Myocyte (in vitro differentiated cells): ENCODE measurements around the gene LINGO1. TPM values are rescaled to one million over a fixed set of nuclear protein-coding genes. Genes with fewer than 3 reads are reported as not detected.

Source experiments
- DNase-seq: peaks from one replicate; pipeline ENCODE4 v3.0.0-alpha.2; 2012; ENCODE audit warnings: low read depth
- polyA plus RNA-seq: library from polyadenylated mRNA; unstranded; fragments of >200 nt; gene quantifications from one replicate; pipeline ENCODE4 v1.2.1, GENCODE V29; 2012; ENCODE audit warnings: missing spikeins
- total RNA-seq: library from RNA; depleted of rRNA; stranded (reverse); fragments of >200 nt; gene quantifications from 2 replicates; pipeline ENCODE4 v1.2.3, GENCODE V29; 2014

Gene LINGO1, protein sequence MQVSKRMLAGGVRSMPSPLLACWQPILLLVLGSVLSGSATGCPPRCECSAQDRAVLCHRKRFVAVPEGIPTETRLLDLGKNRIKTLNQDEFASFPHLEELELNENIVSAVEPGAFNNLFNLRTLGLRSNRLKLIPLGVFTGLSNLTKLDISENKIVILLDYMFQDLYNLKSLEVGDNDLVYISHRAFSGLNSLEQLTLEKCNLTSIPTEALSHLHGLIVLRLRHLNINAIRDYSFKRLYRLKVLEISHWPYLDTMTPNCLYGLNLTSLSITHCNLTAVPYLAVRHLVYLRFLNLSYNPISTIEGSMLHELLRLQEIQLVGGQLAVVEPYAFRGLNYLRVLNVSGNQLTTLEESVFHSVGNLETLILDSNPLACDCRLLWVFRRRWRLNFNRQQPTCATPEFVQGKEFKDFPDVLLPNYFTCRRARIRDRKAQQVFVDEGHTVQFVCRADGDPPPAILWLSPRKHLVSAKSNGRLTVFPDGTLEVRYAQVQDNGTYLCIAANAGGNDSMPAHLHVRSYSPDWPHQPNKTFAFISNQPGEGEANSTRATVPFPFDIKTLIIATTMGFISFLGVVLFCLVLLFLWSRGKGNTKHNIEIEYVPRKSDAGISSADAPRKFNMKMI
- total RNA-seq, result not detected in 2 replicates
- 0.10 TPM for polyA plus RNA-seq

DNA sequence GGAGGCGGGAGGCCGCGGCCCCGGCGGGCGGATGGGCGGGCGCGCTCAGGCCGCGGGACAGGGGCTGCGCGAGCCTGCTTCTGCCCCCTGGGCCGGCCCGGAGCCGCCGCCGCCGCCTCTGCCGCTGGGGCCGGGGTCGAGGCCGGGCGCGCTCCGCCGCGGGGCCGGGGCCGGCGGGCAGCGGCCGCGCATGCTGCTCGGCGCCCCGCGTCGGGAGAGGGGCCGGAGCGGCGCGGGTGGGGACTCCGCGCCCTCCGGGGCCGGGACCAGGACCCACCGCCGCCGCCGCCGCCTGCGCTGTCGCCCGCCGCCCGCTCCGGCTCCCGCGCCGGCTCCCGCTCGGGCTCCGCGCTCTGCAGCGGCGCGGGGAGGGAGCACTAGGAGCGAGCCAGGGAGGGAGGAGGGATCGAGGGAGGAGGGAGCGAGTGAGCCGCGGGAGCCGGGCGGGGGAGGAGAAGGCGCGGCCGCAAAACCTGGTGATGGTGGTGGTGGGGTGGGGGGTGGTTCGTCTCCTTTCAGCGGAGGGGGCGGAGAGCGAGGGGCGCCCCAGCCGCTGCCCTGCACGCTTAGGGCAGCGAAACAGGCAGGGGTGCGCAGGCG is at the start of gene LINGO1:
TSS of gene LINGO1 (minus strand) at position 379 of the 600 bp plus-strand sequence. CDS start 597 bp downstream, outside the sequence.
- no peak for DNase-seq

DNA sequence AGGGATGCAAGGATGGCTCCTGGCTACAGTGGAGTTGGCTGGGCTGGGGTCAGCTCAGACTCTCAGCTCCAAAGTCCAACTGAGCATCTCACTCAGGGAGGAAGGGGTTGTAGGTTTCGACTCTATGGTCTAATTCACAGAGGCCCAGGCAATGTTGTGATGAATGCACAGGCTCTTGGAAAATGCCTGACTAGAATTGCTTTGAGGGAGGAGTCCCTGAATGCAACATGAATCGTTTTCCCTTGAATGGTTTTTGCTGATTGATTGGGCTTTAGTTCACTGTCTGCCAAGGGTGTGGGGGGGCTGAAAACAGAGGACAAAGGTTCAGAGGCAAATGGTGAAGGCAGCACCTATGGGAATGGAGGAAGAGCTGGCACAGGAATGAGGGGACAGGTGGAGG is 48.6 kb upstream of the LINGO1 start:
- DNase-seq, result no peak

GRCh38 chr15:77676569-77677375 is 44.1 kb upstream of the LINGO1 start:
- no peak for DNase-seq

DNA sequence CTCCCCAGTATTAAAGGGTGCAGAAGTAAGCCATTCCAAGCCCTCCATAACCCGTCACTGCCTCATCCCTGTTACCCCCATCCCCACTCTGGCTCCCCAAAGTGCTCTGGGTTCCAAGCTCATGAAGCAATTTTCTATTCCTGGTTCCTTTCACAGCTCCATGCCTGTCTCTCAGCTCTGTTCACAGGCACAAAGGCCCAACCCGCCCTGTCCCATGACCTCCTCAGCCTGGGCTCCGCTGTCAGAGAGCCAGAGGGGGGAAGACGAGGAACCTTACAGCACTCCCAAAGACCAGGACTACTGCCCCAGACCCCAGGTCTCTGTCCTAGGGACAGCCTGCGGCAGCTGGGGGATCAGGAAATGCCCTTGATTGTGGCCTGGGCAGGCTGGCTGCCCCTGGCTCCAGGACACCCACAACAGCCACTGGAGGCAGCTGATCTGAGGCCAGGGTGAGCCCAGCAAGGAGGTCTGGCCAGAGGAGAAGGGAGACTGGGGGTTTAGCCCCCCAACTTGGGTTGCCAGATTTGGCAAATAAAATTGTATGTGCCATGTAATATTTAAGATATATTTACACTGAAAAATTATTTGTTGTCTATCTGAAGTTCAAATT is 43.2 kb upstream of the LINGO1 start:
- DNase-seq, result peak; percentile 1

DNA sequence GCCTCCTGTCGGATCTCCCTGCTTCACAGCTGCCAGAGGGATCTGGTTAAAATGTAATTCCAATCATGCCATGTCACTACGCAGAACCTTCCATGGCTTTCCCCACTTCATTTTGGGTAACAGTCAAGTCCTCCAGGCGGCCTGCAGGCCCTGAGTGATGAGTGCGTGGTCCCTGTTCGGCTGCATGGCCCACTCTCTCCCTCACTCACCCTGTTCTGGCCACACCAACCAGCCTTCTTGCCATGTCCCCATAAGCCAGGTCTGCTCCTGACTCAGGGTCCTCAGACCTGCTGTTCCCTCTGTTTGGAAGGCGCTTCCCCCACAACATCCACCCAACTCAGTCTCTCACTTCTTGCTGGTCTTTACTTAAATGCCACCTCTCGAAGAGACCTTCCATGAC is 41.6 kb upstream of the LINGO1 start:
- DNase-seq, result peak; percentile 7

GRCh38 chr15:77673866-77674265 is 41.2 kb upstream of the LINGO1 start:
- no peak for DNase-seq

DNA sequence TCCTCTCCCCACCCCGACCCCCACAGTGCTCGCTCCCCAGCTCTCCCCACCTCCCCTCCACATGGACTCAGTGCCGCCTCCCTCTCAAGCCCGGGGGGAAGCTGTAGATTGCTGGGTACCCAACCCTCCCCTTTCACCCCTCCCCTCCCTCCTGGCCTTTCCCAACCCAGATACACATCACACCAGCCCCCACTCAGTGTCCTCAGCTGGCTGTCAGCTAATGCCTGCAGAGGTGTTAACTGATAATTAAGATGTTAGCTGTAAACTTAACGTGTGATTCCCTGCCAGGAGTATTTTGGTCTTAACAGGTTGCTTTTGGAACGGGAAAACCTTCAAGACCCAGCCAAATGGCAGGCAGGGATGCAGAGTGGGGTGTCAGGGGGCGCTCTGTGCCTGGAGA is 39.4 kb upstream of the LINGO1 start:
- no peak for DNase-seq

GRCh38 chr15:77671362-77672056 is 38.8 kb upstream of the LINGO1 start:
- peak; percentile 19 for DNase-seq

DNA sequence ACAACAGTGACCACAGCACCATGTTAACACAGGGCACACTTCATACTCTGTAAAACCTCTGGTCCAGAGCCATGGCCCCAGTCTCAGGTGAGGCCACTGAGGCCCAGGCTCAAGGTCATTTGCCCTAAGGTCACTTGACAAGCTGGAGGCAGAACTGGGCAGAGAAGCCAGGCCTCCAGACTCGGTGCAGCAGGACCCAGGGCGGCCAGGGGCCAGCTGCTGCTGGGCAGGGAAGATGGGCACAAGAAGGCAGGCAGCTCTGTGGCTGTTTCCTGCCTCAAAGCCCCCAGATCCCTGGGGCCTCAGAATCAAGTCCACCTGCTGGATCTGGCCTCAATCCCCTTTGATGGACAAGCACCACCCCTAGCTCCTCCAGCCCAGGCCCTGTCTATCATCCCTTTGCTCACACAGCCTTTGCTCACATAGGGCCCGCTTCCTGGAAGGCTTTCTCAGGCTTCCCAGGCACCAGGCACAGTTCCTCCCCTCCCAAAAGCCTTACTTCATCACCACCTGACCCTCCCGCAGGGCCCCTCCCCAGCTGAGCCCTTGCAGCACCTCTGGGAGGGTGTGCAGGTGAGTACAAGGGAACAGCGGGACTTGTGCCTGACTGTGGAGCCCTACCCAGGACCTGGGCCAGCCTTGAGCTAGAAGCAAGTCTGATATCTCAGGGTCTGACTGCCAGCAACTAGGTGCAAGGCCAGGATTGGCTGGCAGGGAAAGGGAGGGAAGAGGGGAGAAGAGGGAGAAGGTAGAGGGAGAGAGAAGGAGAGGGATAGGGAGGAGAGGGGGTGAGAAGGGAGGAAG is 38.0 kb upstream of the LINGO1 start:
- DNase-seq, result peak; percentile 7

DNA sequence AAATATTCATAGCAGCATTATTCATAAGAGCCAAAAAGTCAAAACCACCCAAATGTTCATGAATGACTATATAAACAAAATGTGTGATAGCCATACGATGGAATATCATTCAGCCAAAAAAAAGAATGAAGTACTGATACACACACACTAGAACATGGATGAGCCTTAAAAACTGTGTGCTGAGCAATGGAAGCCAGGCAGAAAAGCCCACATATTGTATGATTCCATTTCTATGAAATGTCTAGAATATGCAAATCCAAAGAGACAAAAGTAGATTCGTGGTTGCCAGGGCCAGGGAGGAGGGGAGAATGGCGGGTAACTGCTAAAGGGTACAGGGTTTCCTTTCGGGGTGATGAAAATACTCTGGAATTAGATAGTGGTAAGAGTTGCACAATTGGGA is 37.2 kb upstream of the LINGO1 start:
- no peak for DNase-seq

DNA sequence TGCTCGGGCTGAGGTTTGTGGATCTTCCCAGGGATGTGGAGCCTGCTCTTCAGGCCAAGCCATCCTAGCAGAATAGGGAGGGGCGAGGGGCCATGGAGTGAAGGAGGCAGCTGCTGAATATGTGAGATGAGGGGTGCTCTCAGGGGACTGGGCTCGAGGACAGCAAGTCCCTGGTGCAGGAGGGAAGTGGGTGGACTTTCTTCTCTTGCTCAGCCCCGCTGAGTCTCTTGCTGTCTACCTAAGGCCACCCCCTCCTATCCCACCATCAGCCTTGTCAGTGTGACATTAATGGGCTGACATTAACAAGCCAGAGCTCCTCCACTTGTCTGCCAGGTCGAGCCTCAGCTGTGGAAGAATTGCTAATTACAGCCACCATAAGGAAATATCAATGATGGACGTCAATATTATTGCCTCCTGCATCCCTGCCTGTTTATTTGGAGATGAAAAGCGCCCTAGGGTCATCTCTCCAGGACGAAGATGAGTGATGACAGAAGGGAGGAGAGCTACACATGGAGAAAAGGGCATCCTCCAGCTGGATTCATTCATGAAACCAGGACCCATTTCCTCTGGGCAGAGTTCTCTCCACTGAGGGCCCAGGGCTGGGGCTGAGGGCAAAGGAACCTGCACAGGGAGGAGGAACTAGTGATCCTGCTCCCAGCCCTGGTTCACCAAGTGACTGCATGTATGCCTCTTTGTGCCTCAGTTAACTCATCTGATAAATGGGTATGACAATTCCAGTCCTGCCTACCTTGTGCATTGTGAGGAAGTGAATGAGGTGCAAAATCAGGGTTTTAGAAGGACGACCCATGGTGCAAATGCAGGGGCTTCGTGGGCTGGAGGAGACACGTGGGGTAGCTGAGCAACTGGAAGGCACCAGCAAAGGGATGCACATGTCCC is 34.9 kb upstream of the LINGO1 start:
- DNase-seq, result no peak

- no peak for DNase-seq
These were observed 33.6 kb upstream of the LINGO1 start for GRCh38 chr15:77666296-77666660.

DNA sequence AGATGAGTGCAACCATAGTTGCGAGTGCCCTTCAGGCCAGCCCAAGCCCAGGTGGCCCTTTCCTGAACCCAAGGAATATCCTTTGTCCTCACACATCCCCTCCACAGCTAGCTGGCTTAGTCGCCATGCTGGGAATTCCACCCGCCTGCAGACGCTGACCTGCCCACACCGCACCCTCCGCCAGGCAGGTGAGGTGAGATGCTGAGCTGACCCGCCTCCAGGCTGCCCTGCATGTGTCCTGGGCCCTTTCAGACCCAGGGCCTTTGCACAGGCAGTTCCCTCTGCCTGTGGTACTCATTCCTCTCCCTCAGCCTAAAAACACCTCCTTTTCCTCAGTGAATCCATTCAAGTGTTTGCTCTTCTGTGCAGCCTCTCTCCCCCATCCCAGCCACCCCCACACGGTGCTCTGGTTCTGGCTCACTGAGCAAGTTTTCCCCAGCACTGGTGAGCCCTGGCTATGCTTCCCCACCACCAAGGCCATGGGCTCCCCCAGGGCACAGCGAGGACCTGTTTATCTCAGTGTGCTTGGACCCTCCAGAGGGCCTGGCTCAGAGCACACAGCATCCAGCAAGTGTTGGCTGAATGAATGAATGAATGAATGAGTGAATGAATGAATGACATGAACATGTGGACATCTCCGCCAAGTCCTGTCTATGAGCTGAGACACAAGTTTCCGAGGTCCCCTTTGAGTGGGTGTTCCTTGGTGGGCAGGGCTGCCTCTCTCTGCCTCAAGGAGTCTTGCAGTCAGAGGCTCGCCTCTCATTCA is 33.0 kb upstream of the LINGO1 start:
- no peak for DNase-seq

DNA sequence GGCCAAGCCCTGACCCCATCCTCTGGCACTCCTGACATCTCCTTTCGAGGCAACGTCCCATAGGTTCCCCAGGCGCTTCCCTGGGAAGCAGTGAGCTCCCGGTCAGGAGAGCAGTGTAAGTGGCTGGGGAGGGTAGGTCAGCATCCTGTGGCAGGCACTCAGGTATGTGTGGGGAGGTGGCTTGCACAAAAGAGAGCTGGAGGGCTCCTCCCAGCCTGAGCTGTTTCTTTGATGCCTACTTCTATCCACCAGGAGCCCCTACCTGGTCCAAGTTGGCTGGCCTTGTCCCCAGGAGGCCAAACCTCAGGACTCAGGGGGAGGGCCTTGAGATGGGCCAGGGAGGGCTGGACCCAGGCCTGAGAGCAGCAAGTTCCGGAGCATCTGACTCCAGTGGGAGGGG is 31.7 kb upstream of the LINGO1 start:
- DNase-seq, result no peak

- DNase-seq, result no peak
These were observed 30.5 kb upstream of the LINGO1 start for GRCh38 chr15:77663256-77663655.

DNA sequence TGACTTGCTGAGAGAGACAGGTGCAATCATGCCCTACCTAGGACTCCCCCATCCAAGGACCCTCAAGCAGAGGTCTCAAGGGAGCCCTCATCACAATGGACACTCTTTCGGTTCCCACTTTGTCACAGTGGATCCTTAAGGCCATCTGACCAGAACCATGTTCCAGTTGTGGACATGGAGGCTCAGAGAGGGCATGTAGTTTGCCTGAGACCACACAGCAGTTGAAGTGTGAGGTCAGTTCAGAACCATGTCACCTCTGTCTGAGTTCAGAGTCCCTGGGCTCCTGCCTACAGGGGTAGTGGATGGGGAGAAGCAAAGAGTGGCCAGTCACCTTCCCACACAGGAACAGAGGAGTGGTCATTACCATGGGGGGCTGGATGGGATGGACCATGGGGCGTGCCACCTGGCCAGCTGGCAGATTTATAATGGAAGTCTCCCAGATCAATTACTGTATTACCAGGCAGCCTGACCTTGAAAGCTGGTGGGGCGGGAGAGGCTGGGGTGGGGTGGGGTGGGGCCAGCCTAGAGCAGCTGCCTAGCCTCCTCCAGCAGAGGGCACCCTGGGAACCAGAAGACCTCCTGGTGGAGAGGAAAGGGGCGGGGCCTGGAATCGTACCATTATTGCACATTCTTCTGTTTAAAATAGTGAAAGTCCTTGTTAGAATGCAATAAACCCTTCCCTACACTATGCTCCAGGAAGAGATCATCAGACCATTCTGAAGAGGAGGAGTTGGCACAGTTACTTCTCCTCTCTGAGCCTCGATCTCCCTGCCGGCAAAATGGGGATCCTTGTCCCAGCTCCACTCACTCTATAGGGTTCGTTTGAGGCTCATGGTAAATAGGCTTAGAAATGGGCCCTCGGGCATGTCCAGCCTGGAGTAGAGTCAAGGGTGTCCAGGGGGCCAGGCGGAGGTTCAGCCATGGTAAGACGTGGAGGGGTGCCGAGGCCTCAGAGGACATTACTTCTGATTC is 26.9 kb upstream of the LINGO1 start:
- DNase-seq, result peak; percentile 21

DNA sequence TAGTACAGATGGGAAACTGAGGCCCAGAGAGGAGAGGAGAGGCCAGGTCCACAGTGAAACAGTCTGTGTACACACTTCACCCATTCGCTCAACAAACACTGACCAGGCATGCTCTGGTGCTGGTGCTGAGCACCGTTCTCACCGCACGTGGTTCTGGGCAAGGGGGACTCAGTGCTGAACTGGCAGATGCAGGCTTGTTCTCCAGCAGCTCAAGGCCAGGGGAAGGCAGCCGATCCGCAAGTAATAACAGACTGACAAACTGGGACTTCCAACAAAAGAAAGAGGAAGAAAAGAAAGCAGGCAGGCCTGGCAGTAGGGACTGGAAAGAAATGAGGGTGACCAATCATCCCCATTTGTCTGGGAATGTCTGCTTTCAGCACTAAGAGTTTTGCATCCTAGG is 25.6 kb upstream of the LINGO1 start:
- no peak for DNase-seq
